Tibial nerve (tissue), 4 donors: ENCODE data around the gene MAGI3. TPM values are rescaled to one million over a fixed set of nuclear protein-coding genes. Genes with fewer than 3 reads are reported as not detected.
"Not testable (repeated sequence)": the region's sequence is repeated elsewhere in the genome, so short reads cannot be mapped to it uniquely, and the experiment has no call there.

ENCODE experiments used
- DNase-seq, 2 donors: peaks; one replicate each; pipeline ENCODE4 v3.0.0-alpha.2; 2019; ENCODE audit warnings: low spot score in 2 of 2
- H3K27ac ChIP-seq, 4 donors: fragments of 200-600 bp; sonication (generic) in 3 of 4; one replicate each; pipeline ENCODE4 v1.5.1; 2017 to 2019; ENCODE audit warnings: mild to moderate bottlenecking in 1 of 4
- H3K27me3 ChIP-seq, 2 donors: fragments of 200-600 bp; sonication (generic) in 1 of 2; one replicate each; pipeline versions ENCODE4 v1.5.1 to v1.6.0; 2017 to 2019
- H3K36me3 ChIP-seq, 3 donors: fragments of 200-600 bp; sonication (generic); one replicate each; pipeline ENCODE4 v1.5.1; 2018 to 2019
- H3K4me1 ChIP-seq, 4 donors: fragments of 200-600 bp; sonication (generic) in 3 of 4; one replicate each; pipeline ENCODE4 v1.5.1; 2017 to 2019
- H3K4me3 ChIP-seq, 4 donors: fragments of 200-600 bp; sonication (generic) in 3 of 4; one replicate each; pipeline ENCODE4 v1.5.1; 2017 to 2019; ENCODE audit warnings: mild to moderate bottlenecking in 1 of 4, moderate library complexity in 1 of 4
- H3K9me3 ChIP-seq, 4 donors: fragments of 200-600 bp; sonication (generic) in 3 of 4; one replicate each; pipeline ENCODE4 v1.5.1; 2017 to 2019
- CTCF ChIP-seq, 5 experiments: fragments of 200-600 bp in 3 of 5; fragments of 450-650 bp in 2 of 5; sonication (generic) in 3 of 5; IDR thresholded peaks; one replicate each; pipeline ENCODE4 v1.5.1; 2016 to 2019; ENCODE audit warnings: antibody characterized with exemption in 5 of 5, mild to moderate bottlenecking in 3 of 5, moderate library complexity in 2 of 5
- EP300 ChIP-seq, 2 donors: sonication (generic); formaldehyde crosslinking; IDR thresholded peaks; one replicate each; pipeline ENCODE4 v1.6.1; 2017; ENCODE audit warnings: antibody characterized with exemption in 2 of 2, mild to moderate bottlenecking in 1 of 2
- POLR2A ChIP-seq, 2 donors: fragments of 450-650 bp; IDR thresholded peaks; one replicate each; pipeline ENCODE4 v1.6.1; 2017; ENCODE audit warnings: antibody characterized with exemption in 2 of 2, mild to moderate bottlenecking in 2 of 2, moderate library complexity in 2 of 2
- WGBS, 2 donors: methylation state at CpG; one replicate each; pipeline ENCODE4 v1.1.5; 2018; 5-methylcytosine and 5-hydroxymethylcytosine counted together
- total RNA-seq, 4 donors: library from RNA; depleted of rRNA; stranded (reverse); fragments of >200 nt; gene quantifications; one replicate each; pipeline ENCODE4 v1.1.0, GENCODE V29; 2016

MAGI3 gene
- total RNA-seq, 4 donors from 2014 or later = 15.7 to 23.3 (median 19.4) TPM

GRCh38 chr1:113582084-113582483 lies 191.8 kb downstream of the MAGI3 start:
- H3K4me1 ChIP-seq = peaks cover 0 to 2% (median 0%) of the 10 kb centered on the region in 4 donors
- TF ChIP-seq CTCF (IDR thresholded peaks at IDR 0.05) (no peak), POLR2A (IDR thresholded peaks at IDR 0.05) (no peak), EP300 (IDR thresholded peaks at IDR 0.05) (no peak)
- no peak for DNase-seq
- no peaks in the 10 kb centered on the region for H3K27me3 ChIP-seq
- no peaks in the 10 kb centered on the region for H3K9me3 ChIP-seq
- H3K36me3 ChIP-seq = peaks cover 0 to 12% (median 0%) of the 10 kb centered on the region in 3 donors
- H3K27ac ChIP-seq = no peak overlapping the region
- 90 to 95% methylated on average over 1 of the region's 1 CpG for WGBS, 2 donors
- H3K4me3 ChIP-seq = no peak overlapping the region

DNA sequence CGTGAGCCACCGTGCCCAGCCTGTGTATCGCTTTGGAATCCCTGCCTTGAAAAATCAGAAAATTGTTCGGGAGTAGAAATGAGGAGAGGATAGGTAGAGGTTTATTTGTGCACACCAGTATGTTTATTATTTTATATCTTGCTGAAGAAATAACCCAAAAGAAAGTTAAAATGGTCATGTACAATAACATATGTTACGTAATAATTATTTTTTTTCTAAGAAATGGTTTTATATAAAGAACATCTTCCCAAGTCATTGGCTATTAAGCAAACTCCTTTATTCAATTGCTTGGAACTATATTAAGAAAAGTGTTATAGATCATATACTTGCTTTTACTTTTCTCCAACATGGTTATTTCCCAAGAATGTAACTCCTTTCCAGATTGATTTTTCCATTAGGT lies 197.2 kb downstream of the MAGI3 start:
- Histone ChIP-seq H3K27me3 (no peaks in the 10 kb centered on the region), H3K36me3 (peaks cover 0 to 12% (median 0%) of the 10 kb centered on the region in 3 donors), H3K4me3 (no peak overlapping the region), H3K27ac (no peak overlapping the region), H3K9me3 (no peaks in the 10 kb centered on the region), H3K4me1 (no peaks in the 10 kb centered on the region)
- TF ChIP-seq POLR2A (IDR thresholded peaks at IDR 0.05) (no peak), CTCF (IDR thresholded peaks at IDR 0.05) (no peak)
- no peak for DNase-seq
- 78 to 83% methylated on average over 5 of the region's 5 CpGs for WGBS, 2 donors

DNA sequence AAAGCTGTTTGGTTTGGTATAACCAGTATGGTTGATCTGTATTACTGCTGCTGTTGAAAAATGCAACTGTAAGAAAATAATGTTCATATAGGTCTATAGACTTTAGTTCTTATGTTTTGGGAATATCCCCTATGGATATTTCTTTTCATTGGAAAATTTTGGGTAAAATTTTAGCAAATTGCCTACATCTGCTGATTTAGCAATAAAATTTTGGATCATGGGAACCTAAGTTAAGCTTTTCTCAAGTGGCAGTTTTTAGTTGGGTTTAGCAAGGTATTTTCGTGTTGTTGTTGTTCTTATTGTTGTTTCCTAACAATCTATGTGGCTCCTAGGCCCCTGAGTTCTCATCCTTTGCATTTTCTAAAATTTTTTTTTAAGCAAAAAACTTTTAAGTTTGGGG lies 201.9 kb downstream of the MAGI3 start:
- no peaks in the 10 kb centered on the region for H3K27me3 ChIP-seq
- H3K4me1 ChIP-seq = no peaks in the 10 kb centered on the region
- no peak for DNase-seq
- no peak overlapping the region for H3K27ac ChIP-seq
- TF ChIP-seq POLR2A (IDR thresholded peaks at IDR 0.05) (no peak), EP300 (IDR thresholded peaks at IDR 0.05) (no peak), CTCF (IDR thresholded peaks at IDR 0.05) (no peak)
- H3K36me3 ChIP-seq = peaks cover 0 to 35% (median 0%) of the 10 kb centered on the region in 3 donors
- H3K9me3 ChIP-seq = peaks cover 0 to 6% (median 0%) of the 10 kb centered on the region in 4 donors
- 94% methylated on average over 1 of the region's 1 CpG for WGBS, 2 donors
- no peak overlapping the region for H3K4me3 ChIP-seq

DNA sequence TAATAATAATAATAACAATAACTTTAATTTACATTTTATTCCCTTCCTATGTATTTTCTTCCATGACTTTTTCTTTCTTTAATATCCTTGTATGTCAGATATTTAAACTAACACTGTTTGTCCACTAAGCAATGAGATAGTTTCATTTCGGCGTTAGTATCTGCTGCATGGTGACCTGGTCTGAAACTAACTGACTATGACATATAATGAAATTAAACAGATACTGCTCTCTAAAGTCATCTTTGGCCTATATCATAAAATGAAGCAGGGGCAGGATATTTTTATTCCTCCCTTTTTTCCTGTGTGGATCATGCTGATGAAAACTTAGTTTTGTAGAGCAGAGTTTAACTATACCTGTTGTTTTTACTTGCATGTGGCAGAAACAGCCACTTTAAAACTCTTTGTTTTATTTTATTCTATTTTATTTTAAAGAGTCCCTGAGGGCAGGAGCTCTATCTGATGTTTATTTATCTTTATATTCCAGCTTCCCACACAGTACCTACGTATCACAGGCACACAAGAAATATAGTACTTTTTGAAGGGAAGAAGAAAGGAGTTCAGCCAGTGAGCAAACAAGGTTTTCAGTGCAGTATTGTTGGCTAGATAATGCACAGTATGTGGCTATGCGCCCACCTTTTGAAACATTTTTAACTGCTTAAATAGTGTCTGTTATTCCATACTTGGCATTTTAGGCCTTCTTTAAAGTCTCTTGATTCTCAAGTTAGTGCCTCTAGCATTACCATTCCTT lies 203.4 kb downstream of the MAGI3 start:
- 65 to 72% methylated on average over 4 of the region's 4 CpGs for WGBS, 2 donors
- no peak overlapping the region for H3K27ac ChIP-seq
- H3K9me3 ChIP-seq = peaks cover 0 to 12% (median 0%) of the 10 kb centered on the region in 4 donors
- no peak for DNase-seq
- no peaks in the 10 kb centered on the region for H3K27me3 ChIP-seq
- peaks cover 0 to 43% (median 0%) of the 10 kb centered on the region in 3 donors for H3K36me3 ChIP-seq
- no peaks in the 10 kb centered on the region for H3K4me1 ChIP-seq
- H3K4me3 ChIP-seq = no peak overlapping the region
- TF ChIP-seq POLR2A (IDR thresholded peaks at IDR 0.05) (no peak), CTCF (IDR thresholded peaks at IDR 0.05) (no peak), EP300 (IDR thresholded peaks at IDR 0.05) (no peak)

DNA sequence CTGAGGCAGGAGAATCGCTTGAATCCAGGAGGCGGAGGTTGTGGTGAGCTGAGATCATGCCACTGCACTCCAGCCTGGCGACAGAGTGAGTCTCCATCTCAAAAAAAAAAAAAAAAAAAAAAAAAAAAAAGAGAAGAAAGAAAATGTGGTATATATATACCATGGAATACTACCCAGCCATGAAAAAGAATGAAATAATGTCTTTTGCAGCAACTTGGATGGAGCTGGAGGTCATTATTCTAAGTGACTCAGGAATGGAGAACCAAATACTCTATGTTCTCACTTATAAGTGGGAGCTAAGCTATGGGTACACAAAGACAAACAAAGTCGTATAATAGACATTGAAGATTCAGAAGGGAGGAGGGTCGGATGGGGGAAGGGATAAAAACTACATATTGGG lies 214.2 kb downstream of the MAGI3 start:
- H3K9me3 ChIP-seq, H3K27me3 ChIP-seq, H3K4me1 ChIP-seq, H3K4me3 ChIP-seq, H3K36me3 ChIP-seq, DNase-seq, H3K27ac ChIP-seq: not testable (repeated sequence)
- 95 to 97% methylated on average over 5 of the region's 5 CpGs for WGBS, 2 donors
